ENCODE measurements around the gene EPHB6.

EPHB6 gene

DNA sequence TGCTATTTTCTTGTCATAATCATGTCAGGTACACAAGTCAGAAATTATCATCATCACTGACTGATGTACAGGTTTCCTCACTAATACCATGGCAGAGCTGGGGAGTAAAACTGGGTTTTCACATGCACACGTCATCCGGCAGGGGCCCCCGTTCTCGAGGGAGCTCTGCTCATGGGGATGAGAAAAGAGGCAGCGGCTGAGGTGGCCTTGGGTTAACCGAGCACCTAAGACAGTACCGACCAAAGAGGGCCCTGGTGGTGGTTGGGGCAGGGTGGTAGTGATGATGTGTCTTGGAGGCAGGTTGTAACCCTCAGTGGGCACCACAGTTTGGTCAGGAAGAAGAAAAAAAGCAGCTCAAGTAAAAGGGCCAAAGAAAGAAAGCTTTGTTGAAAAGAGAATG is 42.8 kb downstream of the EPHB6 start:
- DNase-seq, result no peak

DNA sequence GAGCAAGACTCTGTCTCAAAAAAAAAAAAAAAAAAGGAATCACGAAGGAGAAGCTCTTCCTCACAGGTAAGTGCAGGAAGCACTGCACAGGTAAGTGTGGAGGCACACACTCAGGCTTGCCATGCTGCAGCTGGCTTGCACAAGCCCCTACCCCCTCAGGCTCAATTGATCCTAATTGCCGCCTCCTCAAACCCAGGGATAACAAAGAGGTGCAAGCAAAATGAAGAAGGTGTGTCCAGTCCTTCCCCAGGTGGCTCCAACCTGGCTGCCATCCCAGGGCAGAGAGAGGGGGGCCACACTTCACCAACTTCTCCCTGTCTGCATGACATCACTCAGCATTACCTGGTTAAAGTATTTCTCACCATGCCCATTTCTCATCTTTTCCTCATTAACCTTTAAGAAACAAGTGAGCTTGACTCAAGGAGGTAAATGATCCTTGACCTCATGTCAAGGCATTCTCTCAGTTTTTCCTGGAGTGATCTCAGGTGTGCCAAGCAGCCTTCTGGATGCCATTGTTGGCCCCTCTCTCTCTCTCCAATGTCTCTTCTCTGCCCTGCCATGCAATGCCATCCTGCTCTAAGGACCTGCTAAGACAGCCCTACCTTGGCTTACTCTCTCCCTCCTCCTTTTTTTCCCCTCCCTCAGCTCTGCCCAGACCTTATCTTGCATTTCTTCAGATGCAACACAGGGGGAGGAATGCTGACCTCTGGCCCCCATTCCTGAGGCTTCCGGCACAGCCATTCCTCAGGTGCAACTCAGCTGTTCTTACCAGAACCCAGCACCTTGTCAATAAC is 43.7 kb downstream of the EPHB6 start:
- peak; percentile 13 for DNase-seq

DNA sequence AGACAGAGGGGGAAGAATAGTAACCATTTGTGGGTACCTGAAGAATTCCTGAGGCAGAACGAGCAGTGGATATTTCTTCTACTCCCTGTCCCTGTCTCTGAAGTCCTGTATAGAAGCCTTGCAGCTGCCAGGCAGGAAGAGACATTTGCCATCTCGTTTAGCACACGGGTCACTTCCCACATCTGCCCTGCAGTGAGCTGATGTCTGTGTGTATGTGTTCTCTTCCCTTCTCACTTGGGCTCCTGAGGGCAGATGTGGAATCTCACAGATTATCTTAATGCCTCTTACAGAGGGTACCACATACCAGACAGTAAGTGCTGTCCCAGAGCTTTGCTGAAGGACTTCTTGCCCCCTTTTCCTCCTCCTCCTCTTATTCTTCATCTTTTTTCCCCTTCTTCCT is 44.8 kb downstream of the EPHB6 start:
- no peak for DNase-seq

DNA sequence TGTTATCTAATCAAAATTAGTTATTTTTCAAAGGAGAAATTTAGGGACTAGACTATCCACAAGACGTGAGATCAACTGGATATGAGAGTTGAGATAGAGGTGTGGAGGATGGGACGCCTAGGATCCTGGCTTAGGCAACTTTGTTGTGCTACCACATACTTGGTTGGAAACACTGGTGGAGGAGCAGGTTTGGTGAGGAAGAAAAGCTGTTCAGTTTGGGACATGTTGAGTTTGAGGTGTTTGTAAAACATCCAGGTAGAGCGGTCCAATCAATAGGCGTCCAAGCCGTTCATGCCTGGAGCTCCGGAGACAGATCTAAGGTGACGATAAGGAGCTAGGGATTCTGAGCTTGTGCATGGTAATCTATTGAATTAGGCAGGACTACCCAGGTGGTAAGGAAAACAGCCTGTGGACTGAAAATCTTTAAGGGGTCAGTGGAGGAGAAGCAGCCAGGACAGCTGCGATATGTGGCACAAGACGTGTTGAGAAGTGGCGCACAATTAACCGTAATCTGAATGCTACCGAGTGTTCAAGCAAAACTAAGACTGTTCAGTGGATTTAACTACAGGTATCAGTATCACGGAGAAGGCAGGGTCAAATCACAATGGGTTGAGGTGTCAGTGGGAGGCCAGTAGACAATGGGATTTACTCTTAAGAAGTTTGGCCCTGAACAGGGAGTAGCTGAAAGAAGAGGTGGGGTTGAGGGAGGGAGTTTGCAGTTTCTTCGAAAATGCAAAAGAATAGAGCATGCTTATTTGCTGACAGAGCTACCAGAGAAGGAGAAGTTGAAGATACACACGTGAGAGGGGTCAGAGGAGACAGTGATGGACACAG is 46.8 kb downstream of the EPHB6 start:
- no peak for DNase-seq

DNA sequence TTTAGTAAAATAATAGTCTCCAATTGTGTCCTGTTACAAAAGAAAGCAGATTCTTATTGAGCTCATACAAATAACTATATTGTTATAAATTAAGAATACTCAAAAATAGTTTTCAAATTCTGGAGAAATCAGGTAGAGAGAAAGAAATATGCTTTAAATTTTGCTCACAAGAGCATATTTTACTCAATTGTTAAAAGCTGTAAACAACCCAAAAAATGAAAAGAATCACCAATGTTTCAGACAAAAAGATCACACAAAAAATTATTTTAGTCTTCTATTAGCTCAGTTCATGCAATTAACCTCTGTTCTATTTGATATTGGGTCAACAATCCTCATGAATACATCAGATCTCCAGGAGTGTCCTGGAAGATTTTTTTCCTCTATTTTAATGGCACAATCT is 49.3 kb downstream of the EPHB6 start:
- no peak for DNase-seq

DNA sequence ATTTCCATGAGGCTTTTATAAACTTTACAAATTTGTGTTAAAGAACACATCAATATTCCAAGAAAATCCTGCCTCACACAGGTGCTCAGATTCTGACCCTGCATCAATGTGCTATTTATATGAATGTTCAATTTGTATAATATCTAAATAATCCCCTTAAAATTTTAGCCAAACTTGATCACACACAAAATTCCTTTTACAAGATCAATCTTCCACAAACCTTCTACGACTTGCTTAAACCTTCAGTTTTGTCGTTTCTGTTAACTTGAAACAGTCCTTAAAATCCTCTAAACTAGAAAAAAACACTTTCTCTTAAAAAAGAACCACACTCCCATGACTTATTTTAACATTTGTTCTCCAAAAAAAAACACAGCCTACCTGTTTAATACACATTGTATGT is 50.9 kb downstream of the EPHB6 start:
- no peak for DNase-seq

DNA sequence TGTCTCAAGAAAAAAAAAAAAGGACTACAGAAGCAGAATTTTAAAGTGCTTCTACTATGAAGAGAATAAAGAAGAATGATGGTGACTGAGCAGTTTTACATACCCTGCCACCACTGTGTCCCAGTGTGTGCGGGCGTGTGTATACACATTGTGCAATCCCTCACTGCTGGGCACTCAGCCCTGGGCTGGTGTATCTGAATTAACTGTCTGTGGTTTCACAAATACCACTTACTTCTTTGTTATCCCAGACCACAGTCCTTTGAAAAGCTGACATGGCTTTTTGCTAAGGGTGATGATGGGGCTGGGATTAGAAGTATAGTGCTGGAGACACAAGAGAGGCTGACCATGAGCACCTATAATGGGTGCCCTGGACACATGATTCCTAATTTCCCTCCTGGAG is 51.8 kb downstream of the EPHB6 start:
- DNase-seq, result no peak

DNA sequence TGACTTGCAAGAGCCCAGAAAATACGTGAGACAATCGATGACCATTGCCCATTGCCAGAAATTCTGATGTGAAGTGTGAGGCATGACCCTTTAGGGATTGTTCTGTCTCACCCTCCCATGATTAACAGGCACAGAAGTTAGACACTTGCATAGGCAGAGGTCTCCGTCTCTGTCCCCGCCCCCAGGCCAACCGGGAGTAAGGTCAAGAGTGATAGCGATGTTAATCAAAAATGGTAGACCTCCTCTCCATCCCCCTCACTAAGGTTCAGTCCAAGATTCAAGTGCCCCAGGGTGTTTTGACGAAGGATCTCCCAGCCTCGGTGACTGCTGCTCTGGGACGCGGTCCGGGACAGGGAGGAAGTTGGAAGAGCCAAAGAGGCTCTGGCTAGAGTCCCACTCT is 53.4 kb downstream of the EPHB6 start:
- no peak for DNase-seq

DNA sequence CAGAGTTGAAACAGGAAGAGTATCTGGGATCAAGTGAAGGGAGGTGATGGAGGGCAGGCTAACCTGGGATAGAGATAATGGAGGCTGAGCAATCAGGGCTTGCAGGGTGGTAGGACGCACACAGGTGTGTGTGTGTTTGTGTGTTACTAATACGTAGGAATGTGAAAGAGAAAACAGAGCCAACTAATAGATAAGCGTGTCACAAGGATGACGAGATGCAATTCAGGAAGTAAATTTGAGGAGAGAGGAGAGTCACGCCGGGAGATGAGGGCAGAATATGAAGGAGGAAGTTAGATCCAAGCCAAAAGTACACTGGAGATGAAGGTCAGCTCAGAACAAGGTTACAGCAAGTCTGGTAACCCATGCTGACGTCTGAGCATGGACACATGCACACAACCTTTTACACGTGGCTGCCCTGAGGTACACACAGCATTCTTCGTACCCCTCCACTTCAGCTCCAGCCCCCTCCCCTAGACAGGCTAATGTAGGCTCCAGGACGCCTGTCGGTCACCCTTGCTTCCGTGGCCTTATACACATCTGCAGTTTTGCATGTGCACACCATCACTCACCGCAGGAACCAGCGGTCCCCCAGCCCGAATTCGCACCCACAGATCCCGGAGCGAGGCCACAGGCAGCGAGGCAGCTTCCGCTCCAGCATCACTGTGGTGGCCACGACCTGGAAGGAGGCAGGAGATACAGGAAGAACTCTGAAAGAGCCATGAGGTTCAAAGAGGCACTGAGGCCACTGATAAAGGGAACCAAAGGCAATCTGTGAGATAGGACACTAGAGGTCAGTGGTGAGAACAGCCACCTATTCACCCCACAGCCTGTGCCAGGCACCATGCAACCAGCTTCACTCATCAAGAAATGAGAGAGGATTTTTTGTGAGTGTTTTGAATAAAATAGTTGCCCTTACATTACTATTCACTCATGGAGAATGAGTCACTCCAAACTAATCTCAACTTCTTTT is 54.3 kb downstream of the EPHB6 start:
- no peak for DNase-seq

DNA sequence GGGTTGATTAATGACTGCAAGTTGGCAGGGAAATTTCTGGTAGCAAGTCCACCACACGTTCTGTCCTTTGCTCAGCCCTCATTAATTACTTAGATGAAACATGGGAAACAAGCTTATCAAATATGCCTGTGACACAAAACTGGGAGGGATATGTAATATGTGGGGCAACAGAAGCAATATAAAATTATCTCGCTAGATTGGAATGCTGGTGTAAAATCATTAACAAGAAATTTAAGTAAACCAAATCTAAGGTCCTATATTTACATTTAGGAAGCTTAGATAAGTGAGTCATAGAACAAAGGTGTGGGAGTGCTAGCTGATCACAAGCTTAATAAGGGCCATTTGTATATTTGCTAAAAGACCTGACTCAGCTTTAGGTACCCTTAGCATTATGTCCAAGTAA is 55.2 kb downstream of the EPHB6 start:
- no peak for DNase-seq

DNA sequence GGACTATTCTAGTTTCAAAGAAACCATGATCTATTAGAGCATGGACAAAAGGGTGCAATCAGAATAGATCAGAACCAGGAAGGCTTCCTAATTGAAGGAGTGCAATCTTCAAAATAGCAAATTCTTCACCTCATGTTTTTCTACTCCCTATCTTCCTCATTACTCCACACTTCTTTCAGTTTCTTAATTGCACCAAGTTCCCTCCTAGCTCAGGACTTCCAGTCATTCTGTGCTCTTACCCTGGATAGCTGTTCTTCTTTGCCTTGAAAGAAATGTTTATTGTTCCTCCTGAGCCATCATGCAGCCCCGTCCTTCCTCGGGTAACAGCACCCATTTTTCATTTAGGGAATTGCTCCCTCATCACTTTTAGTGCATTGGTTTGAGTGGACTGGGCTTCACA is 55.6 kb downstream of the EPHB6 start:
- DNase-seq, result no peak

DNA sequence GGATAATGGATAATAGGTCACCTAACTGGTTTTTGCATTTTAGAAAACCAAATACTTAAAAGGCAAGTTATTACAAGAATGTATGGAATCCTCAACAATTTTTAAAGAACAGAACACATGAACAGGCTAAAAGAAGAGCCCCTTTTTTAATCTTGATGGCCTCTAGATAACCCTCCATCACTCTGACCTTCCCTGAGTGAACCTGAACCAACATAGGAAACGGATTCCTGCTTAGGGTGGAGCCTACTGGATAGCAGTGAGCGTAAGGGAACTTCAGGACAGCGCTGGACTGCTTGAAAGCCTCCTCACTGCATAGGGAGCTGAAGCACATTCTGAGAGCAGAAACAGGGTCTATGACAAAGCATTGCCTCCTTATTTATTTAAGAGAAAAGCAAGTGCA is 58.2 kb downstream of the EPHB6 start:
- no peak for DNase-seq

DNA sequence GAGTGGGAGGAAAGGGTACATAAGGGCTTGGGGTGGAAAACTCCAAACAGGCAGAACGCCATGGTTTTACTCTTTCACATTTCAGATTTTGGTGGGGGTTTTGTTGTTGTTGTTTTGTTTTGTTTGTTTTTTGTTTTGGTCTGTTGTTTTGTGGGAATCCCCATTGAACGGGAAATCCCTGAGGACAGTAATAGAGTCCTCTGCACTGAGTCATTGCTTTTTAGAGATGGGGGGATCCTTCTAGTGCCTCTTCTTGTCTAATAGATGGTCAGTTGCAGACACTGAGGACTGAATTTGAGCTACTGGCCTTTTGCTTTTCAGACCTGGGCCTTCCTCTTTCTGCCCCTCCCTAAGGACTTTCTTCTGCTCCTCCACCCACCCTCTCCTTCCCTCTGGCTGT is 58.7 kb downstream of the EPHB6 start:
- no peak for DNase-seq

DNA sequence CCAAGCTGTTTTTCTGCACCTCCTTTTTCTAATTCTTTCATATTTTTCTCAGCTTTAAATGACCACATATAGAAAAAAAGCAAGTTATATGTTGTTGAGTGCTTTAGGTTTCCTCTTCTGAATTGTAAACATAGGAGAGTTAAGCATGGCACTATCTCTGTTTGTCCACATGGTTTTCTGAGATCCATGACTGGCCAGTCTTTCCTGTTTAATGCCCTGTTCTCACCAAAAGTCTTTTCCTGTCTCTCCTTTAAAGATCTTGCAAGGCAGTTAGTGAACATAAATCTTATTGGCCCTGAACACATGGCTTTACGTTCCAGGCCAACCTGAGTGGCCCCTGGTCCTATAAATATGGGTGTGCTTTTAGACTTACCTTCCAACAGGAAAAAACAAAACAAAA is 59.2 kb downstream of the EPHB6 start:
- no peak for DNase-seq

DNA sequence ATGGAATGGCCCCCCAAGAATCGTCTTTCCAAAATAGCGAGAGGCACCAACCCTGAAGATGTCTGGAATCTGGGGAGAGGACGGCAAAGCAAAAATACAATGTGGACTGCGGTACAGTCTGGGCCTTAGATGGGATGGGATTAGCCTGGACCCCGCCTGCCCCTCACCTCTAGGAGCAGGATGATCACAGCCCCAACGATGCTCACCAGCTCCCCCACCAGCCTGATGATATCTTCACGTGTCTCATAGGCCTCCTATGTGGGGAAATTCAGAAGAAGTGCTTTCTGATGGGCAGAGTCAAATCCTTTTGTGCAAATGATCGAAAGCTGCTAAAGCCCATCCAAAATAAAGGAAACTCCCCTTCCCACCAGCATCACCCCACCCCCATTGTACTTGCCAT is 60.4 kb downstream of the EPHB6 start:
- no peak for DNase-seq

DNA sequence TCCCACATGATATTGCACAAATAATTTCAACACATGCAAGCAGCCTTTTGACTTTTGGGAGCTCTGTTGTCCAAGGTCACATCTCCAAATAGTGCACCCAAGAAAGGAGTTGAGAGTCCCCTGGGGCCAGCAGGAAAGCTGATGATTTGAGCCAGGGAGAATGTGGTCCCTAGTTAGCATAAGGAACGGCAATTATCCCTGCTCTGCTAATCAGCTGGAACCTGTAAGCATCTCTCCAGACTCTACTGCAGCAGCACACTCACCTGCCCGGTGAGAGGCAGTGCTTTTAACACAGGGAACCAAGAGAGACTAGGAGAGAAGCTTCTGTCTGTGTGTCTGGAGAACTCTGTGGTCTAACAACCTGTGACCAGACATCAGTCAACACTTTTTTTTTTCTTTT is 61.6 kb downstream of the EPHB6 start:
- DNase-seq, result no peak

DNA sequence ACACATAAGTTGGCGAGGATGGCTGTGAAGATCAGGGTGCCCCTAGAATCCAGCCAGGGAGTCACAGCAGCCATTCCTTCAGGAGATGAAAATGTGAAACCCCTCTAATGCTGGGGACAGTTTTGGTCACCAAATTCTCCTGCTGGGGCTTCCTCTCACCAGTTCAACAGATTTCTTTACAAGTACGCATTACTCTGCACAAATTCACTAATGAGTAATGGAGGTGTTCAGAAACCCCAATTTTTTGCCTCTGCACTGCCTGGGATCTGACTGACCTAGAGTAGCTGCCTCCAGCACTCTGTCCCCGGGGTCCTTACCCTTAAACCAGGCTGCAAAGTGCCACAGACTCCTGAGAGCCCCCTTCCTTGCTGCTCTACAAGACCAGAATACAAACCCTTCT is 62.6 kb downstream of the EPHB6 start:
- DNase-seq, result no peak

DNA sequence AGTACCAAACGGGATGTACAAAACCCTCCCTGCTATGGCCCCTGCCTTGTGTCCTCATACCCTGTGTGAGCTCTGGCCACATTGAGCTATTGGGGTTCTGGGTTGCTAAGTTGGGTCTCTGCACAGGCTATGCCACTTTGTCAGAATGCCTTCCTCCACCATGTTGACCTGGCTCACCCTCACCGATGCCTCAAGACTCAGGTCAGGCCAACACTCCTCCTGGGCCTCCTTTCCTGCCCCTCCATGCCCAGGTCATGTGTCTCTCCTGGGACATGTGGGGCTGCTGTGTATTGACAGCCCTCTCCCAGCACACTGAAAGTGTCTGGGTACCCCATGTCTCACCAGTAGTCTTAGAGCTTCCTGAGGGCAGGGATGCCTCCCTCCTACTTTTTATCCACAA is 64.0 kb downstream of the EPHB6 start:
- DNase-seq, result no peak

DNA sequence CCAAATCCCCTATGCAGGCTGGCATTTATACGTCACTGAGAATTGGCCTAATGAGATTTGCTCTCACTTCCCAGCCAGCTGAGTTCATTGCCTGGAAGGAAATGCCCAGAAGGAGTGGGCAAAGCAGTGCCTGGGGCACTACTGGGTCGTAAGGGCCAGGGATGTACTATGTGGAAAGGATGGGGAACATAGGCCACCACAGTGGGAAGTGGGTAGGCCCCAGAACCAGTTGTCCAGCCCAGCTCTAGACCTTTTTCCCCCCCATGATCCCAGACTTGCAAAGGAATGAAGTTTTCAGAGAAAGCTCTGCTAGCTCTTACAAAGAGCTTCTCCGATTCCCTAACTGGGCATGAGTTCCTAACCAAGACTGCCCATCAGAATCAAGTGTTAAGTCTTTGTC is 64.8 kb downstream of the EPHB6 start:
- DNase-seq, result no peak

Data from NCI-H748 treated with DMSO at 0.1 percent for 48 hours (cell line).